ENCODE results near the gene PITHD1.

GRCh38 chr1:23784846-23785245 is 6.6 kb downstream of the PITHD1 start:
- TF ChIP-seq CTCF (IDR thresholded peaks at IDR 0.05; ENCODE audit: low read depth, low read length) (no peak), EZH2phosphoT487 (IDR thresholded peaks at IDR 0.05; ENCODE audit: low read depth) (no peak)
